Esophagus muscularis mucosa (tissue), 4 donors: Measurements from ENCODE around the gene DCP1A.

Experiments
- EP300 ChIP-seq: sonication (generic); formaldehyde crosslinking; IDR thresholded peaks from one replicate; pipeline ENCODE4 v1.6.1; 2017; ENCODE audit warnings: antibody characterized with exemption
- POLR2A ChIP-seq: fragments of 450-650 bp; IDR thresholded peaks from one replicate; pipeline ENCODE4 v1.6.1; 2017; ENCODE audit warnings: antibody characterized with exemption, moderate library complexity, mild to moderate bottlenecking, low read depth
- POLR2AphosphoS5 ChIP-seq, 2 donors: sonication (generic); formaldehyde crosslinking; IDR thresholded peaks; one replicate each; pipeline ENCODE4 v1.6.1; 2017; ENCODE audit warnings: antibody characterized with exemption in 2 of 2
- TF ChIP-seq, protein P1 (sequence below), 3 experiments: fragments of 200-600 bp in 2 of 3; fragments of 450-650 bp in 1 of 3; sonication (generic) in 2 of 3; IDR thresholded peaks; one replicate each; pipeline ENCODE4 v1.5.1; 2017 to 2019; ENCODE audit warnings: antibody characterized with exemption in 3 of 3, mild to moderate bottlenecking in 2 of 3, moderate library complexity in 1 of 3

DNA sequence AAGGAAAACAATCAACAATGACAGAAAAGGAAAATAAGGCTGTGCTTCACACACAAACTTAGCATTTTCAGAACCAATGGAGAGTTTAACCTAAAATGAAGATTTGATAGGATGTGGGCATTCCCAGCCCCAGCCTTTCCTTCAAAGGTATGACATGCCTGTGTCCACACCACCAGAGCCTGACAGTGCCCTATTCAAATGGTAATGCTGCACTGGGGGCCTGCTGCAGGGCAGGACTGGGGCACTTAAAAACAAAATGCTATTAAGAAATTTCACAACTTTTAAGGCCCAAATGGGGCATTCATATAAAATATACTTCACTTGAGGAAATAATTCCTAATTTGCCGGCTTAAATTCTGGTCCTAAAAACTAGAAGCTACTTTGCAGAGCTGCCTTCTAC lies 60.6 kb downstream of the DCP1A start:
- TF ChIP-seq POLR2A (no peak), POLR2AphosphoS5 (IDR thresholded peaks at IDR 0.05) (no peak), EP300 (no peak)
- TF ChIP-seq, protein P1, sequence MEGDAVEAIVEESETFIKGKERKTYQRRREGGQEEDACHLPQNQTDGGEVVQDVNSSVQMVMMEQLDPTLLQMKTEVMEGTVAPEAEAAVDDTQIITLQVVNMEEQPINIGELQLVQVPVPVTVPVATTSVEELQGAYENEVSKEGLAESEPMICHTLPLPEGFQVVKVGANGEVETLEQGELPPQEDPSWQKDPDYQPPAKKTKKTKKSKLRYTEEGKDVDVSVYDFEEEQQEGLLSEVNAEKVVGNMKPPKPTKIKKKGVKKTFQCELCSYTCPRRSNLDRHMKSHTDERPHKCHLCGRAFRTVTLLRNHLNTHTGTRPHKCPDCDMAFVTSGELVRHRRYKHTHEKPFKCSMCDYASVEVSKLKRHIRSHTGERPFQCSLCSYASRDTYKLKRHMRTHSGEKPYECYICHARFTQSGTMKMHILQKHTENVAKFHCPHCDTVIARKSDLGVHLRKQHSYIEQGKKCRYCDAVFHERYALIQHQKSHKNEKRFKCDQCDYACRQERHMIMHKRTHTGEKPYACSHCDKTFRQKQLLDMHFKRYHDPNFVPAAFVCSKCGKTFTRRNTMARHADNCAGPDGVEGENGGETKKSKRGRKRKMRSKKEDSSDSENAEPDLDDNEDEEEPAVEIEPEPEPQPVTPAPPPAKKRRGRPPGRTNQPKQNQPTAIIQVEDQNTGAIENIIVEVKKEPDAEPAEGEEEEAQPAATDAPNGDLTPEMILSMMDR (IDR thresholded peaks at IDR 0.05) = no peak
